ENCODE measurements around the gene NCMAP. TPM values are rescaled to one million over a fixed set of nuclear protein-coding genes. Genes with fewer than 3 reads are reported as not detected.

NCMAP gene
- total RNA-seq, 2 experiments from 2014 or later = 0.11 to 0.20 TPM

GRCh38 chr1:24540906-24541710, 14.8 kb upstream of the NCMAP start:
- CTCF ChIA-PET = interaction anchor here (0.8 to 6.4 kb wide), 19 partner anchors 9 to 342 kb away, joined by 3 to 38 read pairs (median 4); partner anchors contain the start of genes NCMAP, NIPAL3, SRRM1 and STPG1
- H3K9me3 Mint-ChIP-seq = no peaks in the 10 kb centered on the region
- H3K4me3 Mint-ChIP-seq = peak overlapping the region; percentile 48
- peaks cover 29% of the 10 kb centered on the region for H3K36me3 Mint-ChIP-seq (ENCODE audit: low read depth)
- DNase-seq (peak; percentile 59), ATAC-seq (peak; percentile 64)
- peak overlapping the region; percentile 84 for H3K27ac Mint-ChIP-seq
- no peaks in the 10 kb centered on the region for H3K27me3 Mint-ChIP-seq
- peaks cover 66% of the 10 kb centered on the region for H3K4me1 Mint-ChIP-seq (ENCODE audit: low read depth)
- intact Hi-C loops (cut with micrococcal nuclease) = loop anchor here (5.0 to 10.0 kb wide), 2 partner anchors 46 to 94 kb away; no protein-coding TSS in a partner anchor
- POLR2A ChIA-PET = interaction anchor here (1.2 to 2.1 kb wide), 7 partner anchors 39 to 132 kb away, joined by 3 to 12 read pairs (median 5); partner anchors contain the start of genes NIPAL3 and RCAN3
- TF ChIP-seq CTCF (IDR thresholded peaks at IDR 0.05) = no peak

DNA sequence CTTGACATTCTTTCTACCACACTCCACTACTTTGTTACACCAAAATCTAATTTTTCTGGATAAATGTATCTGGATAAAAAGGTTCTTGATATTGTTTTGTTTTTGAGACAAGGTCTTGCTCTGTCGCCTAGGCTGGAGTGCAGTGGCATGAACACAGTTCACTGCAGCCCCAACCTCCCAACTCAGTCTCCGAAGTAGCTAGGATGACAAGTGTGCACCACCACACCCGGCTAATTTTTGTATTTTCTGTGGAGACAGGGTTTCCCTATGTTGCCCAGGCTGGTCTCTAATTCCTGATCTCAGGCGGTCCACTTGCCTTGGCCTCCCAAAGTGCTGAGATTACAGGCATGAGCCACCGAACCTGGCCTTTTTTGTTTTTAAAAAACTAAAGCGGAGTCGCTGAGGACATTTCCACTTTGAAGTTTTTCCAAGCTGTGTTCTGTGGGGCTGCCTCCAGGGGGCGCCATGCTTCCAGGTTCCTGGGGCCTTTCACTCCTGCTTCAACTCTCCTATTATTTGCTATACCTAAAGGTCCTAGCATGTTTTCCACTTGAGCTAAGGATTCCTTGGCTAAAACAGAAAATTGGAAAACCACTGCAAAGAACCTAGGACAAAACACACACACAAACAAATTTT, 14.1 kb upstream of the NCMAP start:
- CTCF ChIA-PET = interaction anchor here (0.8 to 6.4 kb wide), 22 partner anchors 10 to 294 kb away, joined by 3 to 38 read pairs (median 4); partner anchors contain the start of genes NCMAP, NIPAL3, SRRM1 and STPG1
- intact Hi-C loops (cut with micrococcal nuclease) = loop anchor here (5.0 to 10.0 kb wide), 2 partner anchors 45 to 93 kb away; no protein-coding TSS in a partner anchor
- peak overlapping the region; percentile 84 for H3K27ac Mint-ChIP-seq
- no peak for ATAC-seq
- TF ChIP-seq CTCF (IDR thresholded peaks at IDR 0.05) = peak; percentile 83
- peak; percentile 45 for DNase-seq
- no peak overlapping the region for H3K4me3 Mint-ChIP-seq
- POLR2A ChIA-PET = interaction anchor here (1.2 to 2.1 kb wide), 6 partner anchors 39 to 133 kb away, joined by 3 to 12 read pairs (median 4); partner anchors contain the start of genes NIPAL3 and RCAN3
- no peaks in the 10 kb centered on the region for H3K27me3 Mint-ChIP-seq
- peaks cover 60% of the 10 kb centered on the region for H3K4me1 Mint-ChIP-seq (ENCODE audit: low read depth)
- no peaks in the 10 kb centered on the region for H3K9me3 Mint-ChIP-seq
- peaks cover 24% of the 10 kb centered on the region for H3K36me3 Mint-ChIP-seq (ENCODE audit: low read depth)

- peaks cover 6% of the 10 kb centered on the region for H3K36me3 Mint-ChIP-seq (ENCODE audit: low read depth)
- no peak for DNase-seq
- POLR2A ChIA-PET = no interaction called here
- intact Hi-C loops (cut with micrococcal nuclease) = loop anchor here (5.0 to 10.0 kb wide), 2 partner anchors 43 to 91 kb away; no protein-coding TSS in a partner anchor
- H3K27me3 Mint-ChIP-seq = peaks cover 2% of the 10 kb centered on the region
- H3K4me1 Mint-ChIP-seq (ENCODE audit: low read depth) = peaks cover 46% of the 10 kb centered on the region
- no peaks in the 10 kb centered on the region for H3K9me3 Mint-ChIP-seq
- ATAC-seq = no peak
- H3K4me3 Mint-ChIP-seq = no peak overlapping the region
- no peak for TF ChIP-seq CTCF (IDR thresholded peaks at IDR 0.05)
- H3K27ac Mint-ChIP-seq = no peak overlapping the region
- CTCF ChIA-PET = interaction anchor here (4.2 kb wide), 1 partner anchor 43 kb away, joined by 21 read pairs; no protein-coding TSS in a partner anchor
Observed at GRCh38 chr1:24544239-24544638, 11.6 kb upstream of the NCMAP start.

- DNase-seq = no peak
- H3K4me1 Mint-ChIP-seq (ENCODE audit: low read depth) = peaks cover 31% of the 10 kb centered on the region
- POLR2A ChIA-PET = interaction anchor here (1.7 kb wide), 1 partner anchor 10 kb away, joined by 5 read pairs; no protein-coding TSS in a partner anchor
- CTCF ChIA-PET = interaction anchor here (2.1 to 4.2 kb wide), 2 partner anchors 42 to 130 kb away, joined by 8 to 21 read pairs; partner anchors contain the start of gene NIPAL3
- peaks cover under 1% of the 10 kb centered on the region for H3K36me3 Mint-ChIP-seq (ENCODE audit: low read depth)
- intact Hi-C loops (cut with micrococcal nuclease) = loop anchor here (10.0 kb wide), 1 partner anchor 89 kb away; no protein-coding TSS in a partner anchor
- TF ChIP-seq CTCF (IDR thresholded peaks at IDR 0.05) = no peak
- H3K4me3 Mint-ChIP-seq = no peak overlapping the region
- H3K27me3 Mint-ChIP-seq = peaks cover 2% of the 10 kb centered on the region
- ATAC-seq = no peak
- H3K27ac Mint-ChIP-seq = peak overlapping the region; percentile 50
- no peaks in the 10 kb centered on the region for H3K9me3 Mint-ChIP-seq
Observed at GRCh38 chr1:24545662-24546061, 10.2 kb upstream of the NCMAP start.

All from activated CD8-positive, alpha-beta T cell treated with anti-CD3 and anti-CD28 coated beads for 36 hours (primary cell).